PC-9 (cell line): ENCODE data around the gene ACBD6.

Experiments used
- CTCF ChIP-seq: fragments of 200-600 bp; sonication (generic); conservative IDR thresholded peaks from 2 replicates; pipeline ENCODE4 v1.6.1; 2017; ENCODE audit warnings: mixed run types, antibody characterized with exemption, mild to moderate bottlenecking, moderate library complexity
- EZH2 ChIP-seq: fragments of 200-600 bp; sonication (generic); IDR thresholded peaks from 2 replicates; pipeline ENCODE4 v1.8.0; 2017; ENCODE audit warnings: antibody characterized with exemption, low read depth

- TF ChIP-seq CTCF (no peak), EZH2 (no peak)
Measured at GRCh38 chr1:180274221-180274620, 228.2 kb downstream of the ACBD6 start.
